ENCODE results near the gene SPEM3. TPM values are rescaled to one million over a fixed set of nuclear protein-coding genes. Genes with fewer than 3 reads are reported as not detected.
A peak's percentile ranks its signal among the peaks of the same experiment; 100 is the strongest.

Gene SPEM3
- total RNA-seq, 4 donors from 2014 or later, result not detected

- intact Hi-C loops (cut with DNase I; ENCODE audit: low total_unique reads), result no loop called here
Observed at GRCh38 chr17:7429722-7430121, 1.1 kb downstream of the SPEM3 start.

GRCh38 chr17:7431231-7431630 is 2.6 kb downstream of the SPEM3 start:
- intact Hi-C loops (cut with DNase I; ENCODE audit: low total_unique reads), result no loop called here

More at GRCh38 chr17:7429722-7430121, 1.1 kb downstream of the SPEM3 start:
- ATAC-seq (no peak), DNase-seq (no peak)
- H3K27ac ChIP-seq, result no peak overlapping the region
- H3K36me3 ChIP-seq, result no peaks in the 10 kb centered on the region
- peaks cover 0 to under 1% of the 10 kb centered on the region in 2 donors for H3K4me1 ChIP-seq
- TF ChIP-seq CTCF (IDR thresholded peaks at IDR 0.05 in 4 of 5, conservative IDR thresholded peaks at IDR 0.05 in 1 of 5), result no peak
- no peak for TF ChIP-seq POLR2A (IDR thresholded peaks at IDR 0.05)
- H3K4me3 ChIP-seq, result no peak overlapping the region
- H3K9me3 ChIP-seq, result no peaks in the 10 kb centered on the region
- in situ Hi-C loops (cut with MboI; ENCODE audit: low sequenced_read_pairs in 4 of 4), result loop anchor here in 1 of 4 donors (25.0 kb wide), 1 partner anchor 133 kb away; the partner anchor contains the start of genes SENP3 and TNFSF13
- H3K27me3 ChIP-seq, result no peaks in the 10 kb centered on the region

DNA sequence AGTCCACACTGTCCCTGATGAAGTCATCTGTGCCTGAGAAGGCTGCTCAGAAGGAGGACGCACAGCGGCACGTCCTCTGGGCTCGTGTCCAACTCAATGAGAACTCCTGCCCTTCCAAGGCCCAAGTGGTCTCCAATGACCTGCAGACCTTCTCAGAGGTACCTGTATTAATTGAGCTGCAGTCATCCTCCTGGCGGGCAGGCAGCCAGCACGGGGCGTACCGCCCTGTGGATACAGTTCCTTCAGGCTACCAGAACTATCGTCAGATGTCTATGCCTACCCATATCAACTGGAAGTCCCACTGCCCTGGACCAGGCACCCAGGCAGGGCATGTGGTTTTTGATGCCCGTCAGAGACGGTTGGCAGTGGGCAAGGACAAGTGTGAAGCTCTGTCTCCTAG is 3.6 kb downstream of the SPEM3 start:
- Histone ChIP-seq H3K9me3 (no peaks in the 10 kb centered on the region), H3K4me1 (peaks cover 17 to 20% of the 10 kb centered on the region in 2 donors), H3K27me3 (no peaks in the 10 kb centered on the region), H3K27ac (no peak overlapping the region), H3K4me3 (no peak overlapping the region), H3K36me3 (no peaks in the 10 kb centered on the region)
- intact Hi-C loops (cut with DNase I; ENCODE audit: low total_unique reads), result no loop called here
- in situ Hi-C loops (cut with MboI; ENCODE audit: low sequenced_read_pairs in 4 of 4), result loop anchor here in 1 of 4 donors (25.0 kb wide), 1 partner anchor 130 kb away; the partner anchor contains the start of genes SENP3 and TNFSF13
- ATAC-seq (no peak), DNase-seq (no peak)
- TF ChIP-seq POLR2A (IDR thresholded peaks at IDR 0.05) (no peak), CTCF (IDR thresholded peaks at IDR 0.05 in 4 of 5, conservative IDR thresholded peaks at IDR 0.05 in 1 of 5) (no peak)

More at GRCh38 chr17:7431231-7431630, 2.6 kb downstream of the SPEM3 start:
- Histone ChIP-seq H3K9me3 (no peaks in the 10 kb centered on the region), H3K4me1 (peaks cover 10 to 12% of the 10 kb centered on the region in 2 donors), H3K4me3 (no peak overlapping the region), H3K27me3 (no peaks in the 10 kb centered on the region), H3K27ac (no peak overlapping the region), H3K36me3 (no peaks in the 10 kb centered on the region)
- ATAC-seq, result no peak
- no peak for TF ChIP-seq POLR2A (IDR thresholded peaks at IDR 0.05)
- TF ChIP-seq CTCF (IDR thresholded peaks at IDR 0.05 in 4 of 5, conservative IDR thresholded peaks at IDR 0.05 in 1 of 5), result no peak
- in situ Hi-C loops (cut with MboI; ENCODE audit: low sequenced_read_pairs in 4 of 4), result loop anchor here in 1 of 4 donors (25.0 kb wide), 1 partner anchor 131 kb away; the partner anchor contains the start of genes SENP3 and TNFSF13
- no peak for DNase-seq

- in situ Hi-C loops (cut with MboI; ENCODE audit: low sequenced_read_pairs in 4 of 4), result loop anchor here in 2 of 4 donors (5.0 to 25.0 kb wide), 2 partner anchors 51 to 126 kb away; partner anchors contain the start of genes SENP3 (in 1 of the 2) and TNFSF13 (in 1 of the 2)
- H3K27ac ChIP-seq, result peak overlapping the region; percentile 80 to 100 (median 94)
- no peaks in the 10 kb centered on the region for H3K9me3 ChIP-seq
- DNase-seq, result peak in 1 of 2 donors; percentile 41
- peaks cover 0 to 4% (median 0%) of the 10 kb centered on the region in 3 donors for H3K27me3 ChIP-seq
- H3K36me3 ChIP-seq, result no peaks in the 10 kb centered on the region
- TF ChIP-seq POLR2A (IDR thresholded peaks at IDR 0.05) (peak in 1 of 2 donors; percentile 4), CTCF (IDR thresholded peaks at IDR 0.05 in 4 of 5, conservative IDR thresholded peaks at IDR 0.05 in 1 of 5) (no peak)
- no peak for ATAC-seq
- H3K4me3 ChIP-seq, result peak overlapping the region; percentile 53 to 63 (median 58)
- intact Hi-C loops (cut with DNase I; ENCODE audit: low total_unique reads), result loop anchor here (1.0 to 2.0 kb wide), 4 partner anchors 32 to 83 kb away; partner anchors contain the start of genes KCTD11, PLSCR3, POLR2A and TMEM256
- H3K4me1 ChIP-seq, result peaks cover 35 to 52% of the 10 kb centered on the region in 2 donors
Observed at GRCh38 chr17:7435676-7436555, 7.3 kb downstream of the SPEM3 start.

All from gastrocnemius medialis (tissue), 4 donors.